Measurements from ENCODE around the gene KCNH2.

KCNH2 gene

DNA sequence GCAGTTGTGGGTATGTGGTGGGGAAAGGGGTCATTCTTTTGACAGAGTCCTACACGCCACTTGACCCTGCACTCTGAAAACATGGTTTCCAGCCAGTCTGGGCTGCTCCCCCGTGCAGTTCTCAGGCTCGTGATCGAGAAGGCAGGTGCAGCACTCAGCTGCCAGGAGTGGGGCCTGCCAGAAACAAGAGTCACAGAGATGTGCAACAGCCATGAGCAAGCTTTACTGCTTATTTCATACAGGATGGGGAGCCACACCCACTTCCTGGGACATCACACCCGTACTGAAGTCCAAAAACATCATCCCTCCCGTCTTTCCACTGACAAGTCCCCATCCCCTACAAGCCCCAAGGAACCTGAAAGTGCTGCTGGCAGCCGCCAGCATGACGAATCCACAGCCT, 36.8 kb upstream of the KCNH2 start:
- Histone ChIP-seq H3K4me2 (ENCODE audit: low read depth, low read length, poor library complexity, severe bottlenecking) (no peak overlapping the region), H3K27me3 (ENCODE audit: low read length) (no peaks in the 10 kb centered on the region), H3K9me2 (replicated peaks; ENCODE audit: insufficient read depth, low read length) (no peaks in the 10 kb centered on the region)

DNA sequence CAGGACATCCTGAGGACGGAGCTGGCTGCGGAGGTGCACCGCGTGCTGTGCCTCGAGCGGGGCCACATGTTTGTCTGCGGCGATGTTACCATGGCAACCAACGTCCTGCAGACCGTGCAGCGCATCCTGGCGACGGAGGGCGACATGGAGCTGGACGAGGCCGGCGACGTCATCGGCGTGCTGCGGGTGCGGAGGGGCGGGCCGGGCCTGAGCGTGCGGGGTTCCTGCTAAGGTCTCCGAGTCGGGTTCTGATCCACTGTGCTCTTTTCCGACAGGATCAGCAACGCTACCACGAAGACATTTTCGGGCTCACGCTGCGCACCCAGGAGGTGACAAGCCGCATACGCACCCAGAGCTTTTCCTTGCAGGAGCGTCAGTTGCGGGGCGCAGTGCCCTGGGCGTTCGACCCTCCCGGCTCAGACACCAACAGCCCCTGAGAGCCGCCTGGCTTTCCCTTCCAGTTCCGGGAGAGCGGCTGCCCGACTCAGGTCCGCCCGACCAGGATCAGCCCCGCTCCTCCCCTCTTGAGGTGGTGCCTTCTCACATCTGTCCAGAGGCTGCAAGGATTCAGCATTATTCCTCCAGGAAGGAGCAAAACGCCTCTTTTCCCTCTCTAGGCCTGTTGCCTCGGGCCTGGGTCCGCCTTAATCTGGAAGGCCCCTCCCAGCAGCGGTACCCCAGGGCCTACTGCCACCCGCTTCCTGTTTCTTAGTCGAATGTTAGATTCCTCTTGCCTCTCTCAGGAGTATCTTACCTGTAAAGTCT, 35.8 kb upstream of the KCNH2 start:
- Histone ChIP-seq H3K79me2 (ENCODE audit: insufficient read depth, low read length) (no peaks in the 10 kb centered on the region), H3K27me3 (ENCODE audit: low read length) (no peaks in the 10 kb centered on the region), H3K9ac (ENCODE audit: low read length) (peak overlapping the region; percentile 36; the same call in 1 of the 2 replicates), H4K20me1 (ENCODE audit: low read depth, low read length) (no peaks in the 10 kb centered on the region), H3K4me3 (ENCODE audit: insufficient read depth, low read length, poor library complexity, severe bottlenecking) (peak overlapping the region; percentile 13), H2AFZ (ENCODE audit: low read depth, low read length, severe bottlenecking) (peak overlapping the region; percentile 46), H3K27ac (ENCODE audit: low read depth, low read length) (no peak overlapping the region), H3K36me3 (ENCODE audit: low read length) (no peaks in the 10 kb centered on the region), H3K9me2 (replicated peaks; ENCODE audit: insufficient read depth, low read length) (no peaks in the 10 kb centered on the region), H3K4me2 (ENCODE audit: low read depth, low read length, poor library complexity, severe bottlenecking) (peak overlapping the region; percentile 35), H3K9me3 (ENCODE audit: insufficient read depth, low read length) (no peaks in the 10 kb centered on the region), H3F3A (ENCODE audit: insufficient read depth) (no peaks in the 10 kb centered on the region)
- TF ChIP-seq EZH2phosphoT487 (conservative IDR thresholded peaks at IDR 0.05; ENCODE audit: low read length) (0 out of 2 replicates have a peak, but pooled peaks have one; percentile 15), CTCF (IDR thresholded peaks at IDR 0.05; ENCODE audit: insufficient read depth, low read length, poor library complexity, severe bottlenecking) (no peak)

More for the DNA sequence above, 36.8 kb upstream of the KCNH2 start:
- TF ChIP-seq CTCF (IDR thresholded peaks at IDR 0.05; ENCODE audit: insufficient read depth, low read length, poor library complexity, severe bottlenecking) (no peak), EZH2phosphoT487 (conservative IDR thresholded peaks at IDR 0.05; ENCODE audit: low read length) (no peak)
- Histone ChIP-seq H3K4me3 (ENCODE audit: insufficient read depth, low read length, poor library complexity, severe bottlenecking) (no peak overlapping the region), H4K20me1 (ENCODE audit: low read depth, low read length) (no peaks in the 10 kb centered on the region), H3K9me3 (ENCODE audit: insufficient read depth, low read length) (no peaks in the 10 kb centered on the region), H3F3A (ENCODE audit: insufficient read depth) (no peaks in the 10 kb centered on the region), H3K27ac (ENCODE audit: low read depth, low read length) (no peak overlapping the region), H3K9ac (ENCODE audit: low read length) (no peak overlapping the region), H3K36me3 (ENCODE audit: low read length) (no peaks in the 10 kb centered on the region), H2AFZ (ENCODE audit: low read depth, low read length, severe bottlenecking) (no peak overlapping the region), H3K79me2 (ENCODE audit: insufficient read depth, low read length) (no peaks in the 10 kb centered on the region)

GRCh38 chr7:151013356-151013732, 35.2 kb upstream of the KCNH2 start:
- Histone ChIP-seq H3K4me2 (ENCODE audit: low read depth, low read length, poor library complexity, severe bottlenecking) (no peak overlapping the region), H3K27ac (ENCODE audit: low read depth, low read length) (no peak overlapping the region), H3K79me2 (ENCODE audit: insufficient read depth, low read length) (no peaks in the 10 kb centered on the region), H3K36me3 (ENCODE audit: low read length) (no peaks in the 10 kb centered on the region), H4K20me1 (ENCODE audit: low read depth, low read length) (no peaks in the 10 kb centered on the region), H3K9me3 (ENCODE audit: insufficient read depth, low read length) (no peaks in the 10 kb centered on the region), H3F3A (ENCODE audit: insufficient read depth) (no peaks in the 10 kb centered on the region), H3K9ac (ENCODE audit: low read length) (no peak overlapping the region), H3K4me3 (ENCODE audit: insufficient read depth, low read length, poor library complexity, severe bottlenecking) (no peak overlapping the region), H3K9me2 (replicated peaks; ENCODE audit: insufficient read depth, low read length) (no peaks in the 10 kb centered on the region), H3K27me3 (ENCODE audit: low read length) (no peaks in the 10 kb centered on the region), H2AFZ (ENCODE audit: low read depth, low read length, severe bottlenecking) (no peak overlapping the region)
- TF ChIP-seq CTCF (IDR thresholded peaks at IDR 0.05; ENCODE audit: insufficient read depth, low read length, poor library complexity, severe bottlenecking) (no peak), EZH2phosphoT487 (conservative IDR thresholded peaks at IDR 0.05; ENCODE audit: low read length) (no peak)

All from SU-DHL-6 (cell line).